ENCODE results near the gene SSBP3.
A peak's percentile ranks its signal among the peaks of the same experiment; 100 is the strongest.

SSBP3 gene

DNA sequence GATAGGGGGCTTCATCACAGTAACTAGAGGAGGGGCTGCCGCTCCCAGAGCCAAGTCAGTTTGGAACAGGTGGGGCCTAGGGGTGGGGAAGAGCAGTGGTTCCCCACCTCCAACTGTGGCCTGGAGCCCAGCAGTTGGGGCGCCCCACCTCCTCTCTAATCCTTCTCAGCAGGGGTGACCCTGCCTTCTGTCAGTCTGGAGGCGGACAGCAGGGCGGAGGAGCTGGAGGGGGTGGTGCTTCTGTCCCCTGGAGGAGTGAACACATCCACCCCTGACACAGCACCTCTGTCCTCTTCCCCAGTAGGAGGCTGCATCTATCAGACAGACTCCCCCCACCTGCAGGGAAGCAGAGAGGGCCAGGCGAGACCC, 132.4 kb downstream of the SSBP3 start:
- TF ChIP-seq TAF1 (IDR thresholded peaks at IDR 0.05; ENCODE audit: borderline replicate concordance, insufficient read depth, low read length) (no peak), POLR2AphosphoS5 (IDR thresholded peaks at IDR 0.05; ENCODE audit: low read depth, low read length) (no peak), FOXP2 (optimal IDR thresholded peaks at IDR 0.05; ENCODE audit: borderline replicate concordance, extremely low read depth, extremely low read length, insufficient read depth) (no peak), SIN3A (IDR thresholded peaks at IDR 0.05; ENCODE audit: borderline replicate concordance, insufficient read depth, low read length) (no peak)
- TF ChIP-seq, protein P1, sequence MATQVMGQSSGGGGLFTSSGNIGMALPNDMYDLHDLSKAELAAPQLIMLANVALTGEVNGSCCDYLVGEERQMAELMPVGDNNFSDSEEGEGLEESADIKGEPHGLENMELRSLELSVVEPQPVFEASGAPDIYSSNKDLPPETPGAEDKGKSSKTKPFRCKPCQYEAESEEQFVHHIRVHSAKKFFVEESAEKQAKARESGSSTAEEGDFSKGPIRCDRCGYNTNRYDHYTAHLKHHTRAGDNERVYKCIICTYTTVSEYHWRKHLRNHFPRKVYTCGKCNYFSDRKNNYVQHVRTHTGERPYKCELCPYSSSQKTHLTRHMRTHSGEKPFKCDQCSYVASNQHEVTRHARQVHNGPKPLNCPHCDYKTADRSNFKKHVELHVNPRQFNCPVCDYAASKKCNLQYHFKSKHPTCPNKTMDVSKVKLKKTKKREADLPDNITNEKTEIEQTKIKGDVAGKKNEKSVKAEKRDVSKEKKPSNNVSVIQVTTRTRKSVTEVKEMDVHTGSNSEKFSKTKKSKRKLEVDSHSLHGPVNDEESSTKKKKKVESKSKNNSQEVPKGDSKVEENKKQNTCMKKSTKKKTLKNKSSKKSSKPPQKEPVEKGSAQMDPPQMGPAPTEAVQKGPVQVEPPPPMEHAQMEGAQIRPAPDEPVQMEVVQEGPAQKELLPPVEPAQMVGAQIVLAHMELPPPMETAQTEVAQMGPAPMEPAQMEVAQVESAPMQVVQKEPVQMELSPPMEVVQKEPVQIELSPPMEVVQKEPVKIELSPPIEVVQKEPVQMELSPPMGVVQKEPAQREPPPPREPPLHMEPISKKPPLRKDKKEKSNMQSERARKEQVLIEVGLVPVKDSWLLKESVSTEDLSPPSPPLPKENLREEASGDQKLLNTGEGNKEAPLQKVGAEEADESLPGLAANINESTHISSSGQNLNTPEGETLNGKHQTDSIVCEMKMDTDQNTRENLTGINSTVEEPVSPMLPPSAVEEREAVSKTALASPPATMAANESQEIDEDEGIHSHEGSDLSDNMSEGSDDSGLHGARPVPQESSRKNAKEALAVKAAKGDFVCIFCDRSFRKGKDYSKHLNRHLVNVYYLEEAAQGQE (IDR thresholded peaks at IDR 0.05; ENCODE audit: insufficient read depth in 1 of 2, low read depth in 2 of 2, low read length in 2 of 2), result no peak

DNA sequence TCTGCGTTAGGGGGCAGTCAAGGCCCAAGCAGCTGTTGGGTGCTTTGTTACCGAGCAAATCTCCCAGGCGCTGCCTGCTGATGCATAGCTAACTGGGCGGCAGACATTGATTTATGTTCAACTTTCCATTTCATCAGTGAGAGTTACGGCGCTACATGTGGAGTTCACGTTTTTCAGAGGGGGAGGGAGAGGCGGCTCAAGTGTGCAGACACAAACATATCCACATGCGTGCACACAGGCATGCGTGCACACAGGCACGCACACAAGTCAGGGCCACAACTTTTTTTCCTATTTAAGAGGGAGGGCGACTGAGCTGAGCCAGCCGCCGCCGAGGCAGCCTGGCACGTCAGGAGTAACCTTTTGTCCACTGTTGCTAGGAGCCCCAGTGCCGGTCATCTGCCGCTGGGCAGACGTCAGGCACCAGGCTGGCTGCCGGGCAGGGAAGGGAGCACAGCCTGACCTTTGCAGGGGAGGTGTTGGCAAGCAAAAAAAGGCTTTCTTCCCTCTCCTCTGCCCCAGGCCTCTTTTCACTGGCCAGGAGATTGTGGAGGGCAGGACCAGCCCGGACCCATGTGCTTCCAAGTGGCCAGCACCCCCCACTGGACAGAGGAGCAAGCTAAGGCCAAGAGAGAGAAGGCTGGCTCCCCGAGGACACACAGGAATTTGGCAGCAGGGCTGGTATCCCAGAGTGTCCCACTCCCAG, 133.0 kb downstream of the SSBP3 start:
- TF ChIP-seq, protein P1 (IDR thresholded peaks at IDR 0.05; ENCODE audit: insufficient read depth in 1 of 2, low read depth in 2 of 2, low read length in 2 of 2), result no peak
- TF ChIP-seq FOXP2 (optimal IDR thresholded peaks at IDR 0.05; ENCODE audit: borderline replicate concordance, extremely low read depth, extremely low read length, insufficient read depth), result peak; percentile 56

DNA sequence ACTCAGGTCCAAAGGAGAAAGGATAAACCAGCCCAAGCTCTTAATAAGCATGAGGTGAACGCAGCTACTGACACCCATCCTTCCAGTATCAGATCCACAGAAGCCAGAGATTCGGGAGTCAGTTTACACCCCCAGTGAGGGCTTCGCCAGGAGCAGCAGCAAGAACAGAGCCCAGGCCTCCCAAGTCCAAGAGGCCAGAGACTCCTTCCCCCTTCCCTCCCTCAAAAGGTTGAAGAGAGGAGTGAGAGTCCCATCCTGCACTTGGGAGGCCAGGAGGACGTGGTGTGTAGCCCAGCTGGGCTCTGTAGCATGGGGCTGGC, 133.5 kb downstream of the SSBP3 start:
- TF ChIP-seq TAF1 (IDR thresholded peaks at IDR 0.05; ENCODE audit: borderline replicate concordance, insufficient read depth, low read length), result no peak
- TF ChIP-seq, protein P1 (IDR thresholded peaks at IDR 0.05; ENCODE audit: insufficient read depth in 1 of 2, low read depth in 2 of 2, low read length in 2 of 2), result no peak
- no peak for TF ChIP-seq FOXP2 (optimal IDR thresholded peaks at IDR 0.05; ENCODE audit: borderline replicate concordance, extremely low read depth, extremely low read length, insufficient read depth)
- TF ChIP-seq SIN3A (IDR thresholded peaks at IDR 0.05; ENCODE audit: borderline replicate concordance, insufficient read depth, low read length), result no peak
- no peak for TF ChIP-seq POLR2AphosphoS5 (IDR thresholded peaks at IDR 0.05; ENCODE audit: low read depth, low read length)

DNA sequence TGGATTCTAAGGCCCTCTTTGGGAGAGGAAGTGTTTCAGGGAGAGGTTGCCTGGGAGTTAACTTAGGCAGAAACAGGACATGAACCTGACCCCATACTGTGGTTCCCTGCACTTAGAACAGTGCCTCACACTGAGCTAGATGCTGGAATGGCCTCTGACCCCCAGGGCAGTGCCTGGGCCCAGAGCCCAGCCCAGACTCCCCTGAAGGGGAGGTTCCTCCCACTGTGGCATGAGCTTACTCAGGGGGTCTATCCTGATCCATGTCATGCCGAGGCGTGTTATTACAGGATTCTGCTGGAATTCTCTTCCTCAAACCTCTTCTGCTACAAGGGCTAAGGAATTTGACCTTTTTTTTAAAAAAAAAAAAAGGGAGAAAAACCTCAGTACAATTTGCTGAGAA, 134.1 kb downstream of the SSBP3 start:
- TF ChIP-seq FOXP2 (optimal IDR thresholded peaks at IDR 0.05; ENCODE audit: borderline replicate concordance, extremely low read depth, extremely low read length, insufficient read depth) (no peak), POLR2AphosphoS5 (IDR thresholded peaks at IDR 0.05; ENCODE audit: low read depth, low read length) (no peak), SIN3A (IDR thresholded peaks at IDR 0.05; ENCODE audit: borderline replicate concordance, insufficient read depth, low read length) (no peak), TAF1 (IDR thresholded peaks at IDR 0.05; ENCODE audit: borderline replicate concordance, insufficient read depth, low read length) (no peak)
- TF ChIP-seq, protein P1 (IDR thresholded peaks at IDR 0.05; ENCODE audit: insufficient read depth in 1 of 2, low read depth in 2 of 2, low read length in 2 of 2), result no peak

DNA sequence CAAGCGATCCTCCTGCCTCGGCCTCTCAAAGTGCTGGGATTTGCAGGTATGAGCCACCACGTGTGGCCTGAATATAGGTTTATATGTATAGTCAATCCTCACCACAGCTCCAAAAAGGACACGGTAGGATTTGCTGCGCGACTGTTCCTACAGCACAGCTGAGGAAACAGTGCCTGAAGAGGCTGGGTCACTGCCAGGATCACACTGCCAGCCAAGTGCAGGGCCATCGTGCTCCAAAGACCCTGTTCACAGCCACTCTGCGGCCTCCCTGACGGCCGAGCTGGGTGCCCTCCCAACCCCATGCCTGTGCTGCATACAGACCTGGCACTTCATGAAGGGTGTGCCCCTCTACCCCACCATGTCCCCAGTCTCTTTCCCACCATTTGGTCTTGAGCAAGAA, 134.9 kb downstream of the SSBP3 start:
- TF ChIP-seq, protein P1 (IDR thresholded peaks at IDR 0.05; ENCODE audit: insufficient read depth in 1 of 2, low read depth in 2 of 2, low read length in 2 of 2), result no peak
- TF ChIP-seq POLR2AphosphoS5 (IDR thresholded peaks at IDR 0.05; ENCODE audit: low read depth, low read length) (no peak), FOXP2 (optimal IDR thresholded peaks at IDR 0.05; ENCODE audit: borderline replicate concordance, extremely low read depth, extremely low read length, insufficient read depth) (no peak), SIN3A (IDR thresholded peaks at IDR 0.05; ENCODE audit: borderline replicate concordance, insufficient read depth, low read length) (no peak), TAF1 (IDR thresholded peaks at IDR 0.05; ENCODE audit: borderline replicate concordance, insufficient read depth, low read length) (no peak)

Measured in PFSK-1 (cell line).